ENCODE measurements around the gene FSTL1.

- TF ChIP-seq CTCF (IDR thresholded peaks at IDR 0.05): no peak
- TF ChIP-seq POLR2A (IDR thresholded peaks at IDR 0.05): no peak
Measured at GRCh38 chr3:120355486-120355885, 95.3 kb downstream of the FSTL1 start.

All from right lobe of liver (tissue), 4 donors.